AG09309 (cell line): Measurements from ENCODE around the gene TTF1.
"Not testable (repeated sequence)": the region's sequence is repeated elsewhere in the genome, so short reads cannot be mapped to it uniquely, and the experiment has no call there.

Experiments
- DNase-seq: peaks from one replicate; pipeline ENCODE4 v3.0.0-alpha.2; 2010; ENCODE audit warnings: low read depth
- H3K4me3 ChIP-seq: 2 replicates; pipeline ENCODE4 v1.5.1; 2011; ENCODE audit warnings: mild to moderate bottlenecking, low read depth, low read length, moderate library complexity; ENCODE audit not compliant: control insufficient read depth
- CTCF ChIP-seq: IDR thresholded peaks from 2 replicates; pipeline ENCODE4 v1.5.1; 2011; ENCODE audit warnings: mild to moderate bottlenecking, low read depth, low read length, inconsistent platforms; ENCODE audit not compliant: insufficient read depth, control insufficient read depth; ENCODE audit errors: missing control alignments

TTF1 gene

GRCh38 chr9:132390966-132391365, 15.7 kb downstream of the TTF1 start:
- H3K4me3 ChIP-seq, result no peak overlapping the region
- no peak for TF ChIP-seq CTCF
- DNase-seq, result no peak

DNA sequence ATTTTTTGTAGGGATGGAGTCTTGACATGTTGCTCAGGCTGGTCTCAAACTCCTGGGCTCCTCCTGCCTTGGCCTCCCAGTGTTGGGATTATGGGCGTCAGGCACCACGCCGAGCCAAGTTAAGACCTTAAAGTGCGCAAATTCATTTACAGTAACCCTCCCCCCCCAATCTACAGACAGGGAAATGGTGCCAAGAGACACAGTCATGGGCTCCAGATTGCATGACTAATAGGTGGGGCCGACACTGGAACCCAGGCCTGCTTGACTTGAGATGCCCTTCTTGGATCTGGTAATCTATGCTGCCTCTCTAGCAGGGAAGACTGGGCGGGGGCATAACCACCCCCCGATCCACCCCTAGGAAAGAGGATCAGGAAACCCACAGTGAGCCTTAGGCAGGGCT, 19.5 kb downstream of the TTF1 start:
- no peak for DNase-seq
- H3K4me3 ChIP-seq, result no peak overlapping the region
- TF ChIP-seq CTCF, result no peak

- DNase-seq, result no peak
- no peak for TF ChIP-seq CTCF
- no peak overlapping the region for H3K4me3 ChIP-seq
Measured at GRCh38 chr9:132384376-132384775, 22.3 kb downstream of the TTF1 start.

- TF ChIP-seq CTCF, result no peak
- DNase-seq, result no peak
- no peak overlapping the region for H3K4me3 ChIP-seq
Measured at GRCh38 chr9:132383462-132383883, 23.2 kb downstream of the TTF1 start.

- no peak for TF ChIP-seq CTCF
- H3K4me3 ChIP-seq, result no peak overlapping the region
- DNase-seq, result no peak
Measured at GRCh38 chr9:132381966-132382541, 24.6 kb downstream of the TTF1 start.

DNA sequence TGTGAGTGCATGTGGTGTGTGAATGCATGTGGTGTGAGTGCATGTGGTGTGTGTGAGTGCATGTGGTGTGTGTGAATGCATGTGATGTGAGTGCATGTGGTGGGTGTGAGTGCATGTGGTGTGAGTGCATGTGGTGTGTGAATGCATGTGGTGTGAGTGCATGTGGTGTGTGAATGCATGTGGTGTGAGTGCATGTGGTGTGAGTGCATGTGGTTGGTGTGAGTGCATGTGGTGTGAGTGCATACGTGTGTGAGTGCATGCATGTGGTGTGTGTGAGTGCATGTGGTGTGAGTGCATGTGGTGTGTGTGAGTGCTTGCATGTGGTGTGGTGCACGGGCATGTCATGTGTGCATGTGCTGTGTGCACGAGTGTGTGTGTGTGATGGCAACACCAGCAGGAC, 28.2 kb downstream of the TTF1 start:
- H3K4me3 ChIP-seq, DNase-seq: not testable (repeated sequence)

DNA sequence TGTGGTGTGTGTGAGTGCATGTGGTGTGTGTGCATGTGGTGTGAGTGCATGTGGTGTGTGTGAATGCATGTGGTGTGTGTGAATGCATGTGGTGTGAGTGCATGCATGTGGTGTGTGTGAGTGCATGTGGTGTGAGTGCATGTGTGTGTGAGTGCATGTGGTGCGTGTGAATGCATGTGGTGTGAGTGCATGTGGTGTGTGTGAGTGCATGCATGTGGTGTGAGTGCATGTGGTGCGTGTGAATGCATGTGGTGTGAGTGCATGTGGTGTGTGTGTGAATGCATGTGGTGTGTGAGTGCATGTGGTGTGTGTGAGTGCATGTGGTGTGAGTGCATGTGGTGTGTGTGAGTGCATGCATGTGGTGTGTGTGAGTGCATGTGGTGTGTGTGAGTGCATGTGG, 28.9 kb downstream of the TTF1 start:
- H3K4me3 ChIP-seq, DNase-seq: not testable (repeated sequence)
